Ovary (tissue), 3 donors: ENCODE measurements around the gene IQGAP2.

ENCODE experiments used
- EP300 ChIP-seq: sonication (generic); formaldehyde crosslinking; IDR thresholded peaks from one replicate; pipeline ENCODE4 v1.6.1; 2017; ENCODE audit warnings: antibody characterized with exemption
- POLR2A ChIP-seq: fragments of 450-650 bp; IDR thresholded peaks from one replicate; pipeline ENCODE4 v1.6.1; 2017; ENCODE audit warnings: antibody characterized with exemption, mild to moderate bottlenecking, moderate library complexity
- TF ChIP-seq, protein P1 (sequence below), 3 donors: fragments of 450-650 bp in 2 of 3; fragments of 200-600 bp in 1 of 3; IDR thresholded peaks; one replicate each; pipeline versions ENCODE4 v1.5.1 to v1.8.0; 2016 to 2022; ENCODE audit warnings: antibody characterized with exemption in 3 of 3, mild to moderate bottlenecking in 1 of 3
- donor health status: DM: no; HTN: no; CAD: no.

DNA sequence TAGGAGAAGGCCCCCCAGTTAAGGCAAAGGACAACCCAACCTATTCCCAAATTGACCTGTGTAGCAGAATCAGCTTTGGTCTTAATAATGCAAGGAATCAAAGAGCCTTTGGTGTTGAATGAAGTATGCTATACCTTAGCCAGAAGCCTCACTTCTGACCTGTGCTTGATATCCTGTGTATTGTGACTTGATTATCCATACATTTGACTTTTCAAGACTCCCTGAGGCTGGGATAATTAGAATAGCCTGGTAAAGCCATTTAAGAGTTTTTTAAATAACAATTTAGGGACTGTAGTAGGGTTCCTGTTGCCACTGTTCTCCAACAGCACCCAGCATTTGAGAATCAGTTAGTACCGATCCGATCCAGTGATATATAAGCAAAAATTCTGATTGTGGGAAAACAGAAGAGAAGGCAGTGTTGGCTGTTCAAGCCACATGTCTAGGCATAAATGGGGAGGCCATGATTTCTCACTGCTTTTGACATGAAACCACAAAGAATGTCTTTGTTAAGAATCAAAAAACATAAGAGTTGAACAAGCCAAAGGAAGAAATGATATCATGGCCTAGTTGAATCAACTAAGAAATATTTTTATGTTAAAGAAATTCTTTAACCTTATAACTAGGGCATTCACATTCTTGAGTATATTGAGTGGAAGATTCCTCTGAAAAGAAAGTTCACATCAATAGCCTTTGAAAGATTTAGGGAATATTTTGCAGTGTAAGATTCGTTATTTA, 121.2 kb downstream of the IQGAP2 start:
- TF ChIP-seq POLR2A (no peak), EP300 (no peak)
- TF ChIP-seq, protein P1, sequence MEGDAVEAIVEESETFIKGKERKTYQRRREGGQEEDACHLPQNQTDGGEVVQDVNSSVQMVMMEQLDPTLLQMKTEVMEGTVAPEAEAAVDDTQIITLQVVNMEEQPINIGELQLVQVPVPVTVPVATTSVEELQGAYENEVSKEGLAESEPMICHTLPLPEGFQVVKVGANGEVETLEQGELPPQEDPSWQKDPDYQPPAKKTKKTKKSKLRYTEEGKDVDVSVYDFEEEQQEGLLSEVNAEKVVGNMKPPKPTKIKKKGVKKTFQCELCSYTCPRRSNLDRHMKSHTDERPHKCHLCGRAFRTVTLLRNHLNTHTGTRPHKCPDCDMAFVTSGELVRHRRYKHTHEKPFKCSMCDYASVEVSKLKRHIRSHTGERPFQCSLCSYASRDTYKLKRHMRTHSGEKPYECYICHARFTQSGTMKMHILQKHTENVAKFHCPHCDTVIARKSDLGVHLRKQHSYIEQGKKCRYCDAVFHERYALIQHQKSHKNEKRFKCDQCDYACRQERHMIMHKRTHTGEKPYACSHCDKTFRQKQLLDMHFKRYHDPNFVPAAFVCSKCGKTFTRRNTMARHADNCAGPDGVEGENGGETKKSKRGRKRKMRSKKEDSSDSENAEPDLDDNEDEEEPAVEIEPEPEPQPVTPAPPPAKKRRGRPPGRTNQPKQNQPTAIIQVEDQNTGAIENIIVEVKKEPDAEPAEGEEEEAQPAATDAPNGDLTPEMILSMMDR (IDR thresholded peaks at IDR 0.05), result no peak
